Endothelial cell of umbilical vein (primary cell): ENCODE data around the gene RPS6KL1. TPM values are rescaled to one million over a fixed set of nuclear protein-coding genes. Genes with fewer than 3 reads are reported as not detected.
A peak's percentile ranks its signal among the peaks of the same experiment; 100 is the strongest.

Experiments used
- BruUV-seq: library from RNA; stranded (reverse); fragments of 400-500 nt; replicated peaks from 2 replicates; lab custom pipeline; 2021; lab: Mats Ljungman, UMichigan
- CTCF ChIA-PET: fragments of 300-600, 350-600 bp; sonication (Branson Sonifier 250); formaldehyde crosslinking; loops from one replicate; lab custom pipeline; 2021; ENCODE audit warnings: antibody characterized with exemption, inconsistent platforms; lab: Charles Lee
- POLR2A ChIA-PET: fragments of 300-600, 350-600 bp; sonication (Branson Sonifier 250); formaldehyde crosslinking; loops from one replicate; lab custom pipeline; 2021; ENCODE audit warnings: antibody characterized with exemption, inconsistent platforms; lab: Charles Lee
- DNase-seq: peaks from one replicate; pipeline ENCODE4 v3.0.0-alpha.2; 2011; ENCODE audit warnings: low read depth, low spot score
- FAIRE-seq: peaks from 2 replicates; lab custom pipeline; 2011; peaks lifted over from hg19 to GRCh38; lab: Jason Lieb, UNC
- H2AFZ ChIP-seq: 2 replicates; pipeline ENCODE4 v1.6.0; 2012; ENCODE audit warnings: low read depth, low read length, control low read depth, inconsistent platforms
- H3K27ac ChIP-seq: 2 replicates; pipeline ENCODE4 v1.5.1; 2011; ENCODE audit warnings: low read depth, mild to moderate bottlenecking, control low read depth, low read length, moderate library complexity; ENCODE audit not compliant: insufficient read depth
- H3K27me3 ChIP-seq, 2 experiments: 2 replicates each; pipeline versions ENCODE4 v1.6.0 to v1.6.1; 2011; ENCODE audit warnings: low read length in 2 of 2, mixed read lengths in 1 of 2; ENCODE audit not compliant: control insufficient read depth in 2 of 2, insufficient read depth in 2 of 2
- H3K36me3 ChIP-seq, 2 experiments: 2 replicates in 1 of 2; 3 replicates in 1 of 2; pipeline ENCODE4 v1.5.1; 2011; ENCODE audit warnings: low read length in 2 of 2, mild to moderate bottlenecking in 1 of 2, moderate library complexity in 1 of 2; ENCODE audit not compliant: control insufficient read depth in 2 of 2, insufficient read depth in 2 of 2; ENCODE audit errors: extremely low read depth in 1 of 2
- H3K4me1 ChIP-seq: 3 replicates; pipeline ENCODE4 v1.5.1; 2011; ENCODE audit warnings: mild to moderate bottlenecking, low read length; ENCODE audit not compliant: control insufficient read depth, insufficient read depth; ENCODE audit errors: extremely low read depth
- H3K4me2 ChIP-seq: 2 replicates; pipeline ENCODE4 v1.6.1; 2011; ENCODE audit warnings: low read length, control low read depth, mixed read lengths; ENCODE audit not compliant: insufficient read depth
- H3K4me3 ChIP-seq, 3 experiments: fragments of 200-600 bp in 1 of 3; sonication (generic), shearing (Covaris generic) in 1 of 3; replicated peaks in 1 of 3; 2 replicates each; pipeline ENCODE4 v1.5.1; 2011 to 2016; ENCODE audit warnings: control low read depth in 3 of 3, low read length in 3 of 3, mild to moderate bottlenecking in 2 of 3, inconsistent platforms in 1 of 3, low read depth in 1 of 3, moderate library complexity in 1 of 3; ENCODE audit not compliant: insufficient read depth in 1 of 3
- H3K79me2 ChIP-seq: 2 replicates; pipeline ENCODE4 v1.6.0; 2012; ENCODE audit warnings: low read length, inconsistent platforms; ENCODE audit not compliant: control insufficient read depth, insufficient read depth
- H3K9ac ChIP-seq: replicated peaks from 2 replicates; pipeline ENCODE3; 2011; ENCODE audit warnings: low read length, control low read depth; ENCODE audit not compliant: insufficient read depth; ENCODE audit errors: extremely low read depth
- H3K9me1 ChIP-seq: replicated peaks from 3 replicates; pipeline ENCODE4 v1.6.0; 2011; ENCODE audit warnings: mild to moderate bottlenecking, low read length; ENCODE audit not compliant: control insufficient read depth, insufficient read depth; ENCODE audit errors: extremely low read depth
- H3K9me3 ChIP-seq: replicated peaks from 2 replicates; pipeline ENCODE4 v1.5.1; 2012; ENCODE audit warnings: low read length, inconsistent platforms; ENCODE audit not compliant: control insufficient read depth, insufficient read depth
- H4K20me1 ChIP-seq: replicated peaks from 2 replicates; pipeline ENCODE3; 2011; ENCODE audit warnings: mild to moderate bottlenecking, low read length; ENCODE audit not compliant: control insufficient read depth, insufficient read depth; ENCODE audit errors: extremely low read depth
- EZH2 ChIP-seq: IDR thresholded peaks from 2 replicates; pipeline ENCODE4 v1.6.1; 2012; ENCODE audit warnings: borderline replicate concordance, low read depth, mild to moderate bottlenecking, moderate library complexity, low read length, inconsistent platforms; ENCODE audit not compliant: severe bottlenecking
- FOS ChIP-seq: IDR thresholded peaks from 2 replicates; pipeline ENCODE4 v1.6.1; 2011; ENCODE audit warnings: mild to moderate bottlenecking, low read length, moderate library complexity, borderline replicate concordance; ENCODE audit not compliant: insufficient read depth
- GATA2 ChIP-seq: IDR thresholded peaks from 2 replicates; pipeline ENCODE4 v1.7.0; 2011; ENCODE audit warnings: low read depth, mild to moderate bottlenecking, moderate library complexity, mixed read lengths, low read length; ENCODE audit not compliant: insufficient read length, insufficient read depth
- JUN ChIP-seq: IDR thresholded peaks from 2 replicates; pipeline ENCODE4 v1.6.1; 2011; ENCODE audit warnings: borderline replicate concordance, low read depth; ENCODE audit not compliant: insufficient read length, insufficient read depth
- MYC ChIP-seq: IDR thresholded peaks from one replicate; pipeline ENCODE4 v1.6.1; 2011; ENCODE audit warnings: mild to moderate bottlenecking, low read depth, low read length
- POLR2A ChIP-seq: IDR thresholded peaks from 2 replicates; pipeline ENCODE4 v1.6.1; 2012; ENCODE audit warnings: low read depth, mild to moderate bottlenecking, control low read depth, low read length
- POLR2AphosphoS5 ChIP-seq: IDR thresholded peaks from 2 replicates; pipeline ENCODE4 v1.6.1; 2012; ENCODE audit warnings: low read depth, mild to moderate bottlenecking, control low read depth, low read length, moderate library complexity; ENCODE audit not compliant: insufficient read depth
- dilution Hi-C: fragments of 300-500 bp; cut with MboI; formaldehyde crosslinking; loops from one replicate; pipeline ENCODE4 v1.15.0; 2019; ENCODE audit warnings: low sequenced_read_pairs; ENCODE audit not compliant: extremely low pct_ligation_motif_present
- intact Hi-C: fragments of 100-400 bp; cut with micrococcal nuclease; formaldehyde crosslinking; loops from one replicate; pipeline ENCODE4 v1.10.0; 2022
- polyA plus RNA-seq, 4 experiments: library from polyadenylated mRNA; depleted of rRNA in 3 of 4; stranded (reverse) in 3 of 4; unstranded in 1 of 4; fragments of >200 nt; gene quantifications; 2 replicates each; pipeline versions ENCODE4 v1.2.1 to v1.2.3, GENCODE V29; 2011 to 2012; ENCODE audit warnings: missing spikeins in 1 of 4
- total RNA-seq: library from RNA; stranded (reverse); gene quantifications from 2 replicates; pipeline ENCODE4 v1.2.3, GENCODE V29; 2021
- TF ChIP-seq, protein P1 (sequence below): IDR thresholded peaks from 2 replicates; pipeline ENCODE4 v1.6.1; 2011; ENCODE audit not compliant: insufficient read depth, insufficient read length
- TF ChIP-seq, protein P2 (sequence below), 2 donors: IDR thresholded peaks; 1 replicate in 1 of 2; 2 replicates in 1 of 2; pipeline ENCODE4 v1.5.1; 2011; ENCODE audit warnings: low read length in 2 of 2, mild to moderate bottlenecking in 2 of 2, moderate library complexity in 2 of 2, control low read depth in 1 of 2, inconsistent platforms in 1 of 2, low read depth in 1 of 2; ENCODE audit not compliant: insufficient read depth in 1 of 2; ENCODE audit errors: extremely low read depth in 1 of 2

The RPS6KL1 gene
- total and polyA plus RNA-seq, 2 donors (not counting 3 experiments of a cell fraction or from before 2014, with no cell fraction given): 10.2 to 23.8 TPM

DNA sequence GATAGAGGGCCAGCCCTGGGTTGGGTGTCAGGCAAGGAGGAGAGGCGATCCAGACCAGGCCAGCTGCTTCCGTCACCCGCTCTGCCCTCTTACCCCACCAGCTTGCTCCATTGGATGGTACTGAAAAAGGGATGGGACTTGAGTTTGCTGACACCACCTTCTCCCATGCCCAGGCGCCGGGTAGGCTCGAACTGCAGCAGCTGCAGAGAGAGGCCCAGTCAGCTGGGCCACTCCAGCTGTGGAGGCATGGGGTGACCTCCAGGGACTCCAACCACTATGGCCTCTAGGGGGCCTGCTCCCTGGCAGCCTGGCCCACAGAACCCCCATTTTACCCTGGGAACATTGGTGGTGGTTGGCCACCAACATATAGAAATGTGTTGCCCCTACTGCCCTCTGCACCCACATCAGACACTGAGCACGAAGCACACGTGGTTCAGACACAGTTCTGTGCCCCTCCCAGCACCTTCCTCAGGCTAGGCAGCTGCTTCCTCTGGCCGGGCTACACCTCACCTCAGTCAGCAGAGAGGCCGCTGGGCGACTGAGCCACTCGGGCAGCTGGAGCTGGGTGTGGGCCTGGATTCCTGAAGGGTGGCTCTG, 16.0 kb downstream of the RPS6KL1 start:
- Histone ChIP-seq H3K9me3 (no peaks in the 10 kb centered on the region), H3K27ac (no peak overlapping the region), H3K27me3 (no peaks in the 10 kb centered on the region), H2AFZ (no peak overlapping the region), H3K36me3 (peaks cover 0 to 14% of the 10 kb centered on the region in 2 experiments), H3K4me2 (no peak overlapping the region), H3K4me1 (peaks cover 5% of the 10 kb centered on the region), H3K4me3 (no peak overlapping the region), H3K9me1 (no peaks in the 10 kb centered on the region), H3K79me2 (no peaks in the 10 kb centered on the region), H3K9ac (no peak overlapping the region), H4K20me1 (no peaks in the 10 kb centered on the region)
- TF ChIP-seq, protein P1, sequence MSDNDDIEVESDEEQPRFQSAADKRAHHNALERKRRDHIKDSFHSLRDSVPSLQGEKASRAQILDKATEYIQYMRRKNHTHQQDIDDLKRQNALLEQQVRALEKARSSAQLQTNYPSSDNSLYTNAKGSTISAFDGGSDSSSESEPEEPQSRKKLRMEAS: no peak
- TF ChIP-seq GATA2 (no peak), JUN (no peak), EZH2 (no peak), FOS (no peak), POLR2AphosphoS5 (no peak), MYC (no peak), POLR2A (no peak)
- TF ChIP-seq, protein P2, sequence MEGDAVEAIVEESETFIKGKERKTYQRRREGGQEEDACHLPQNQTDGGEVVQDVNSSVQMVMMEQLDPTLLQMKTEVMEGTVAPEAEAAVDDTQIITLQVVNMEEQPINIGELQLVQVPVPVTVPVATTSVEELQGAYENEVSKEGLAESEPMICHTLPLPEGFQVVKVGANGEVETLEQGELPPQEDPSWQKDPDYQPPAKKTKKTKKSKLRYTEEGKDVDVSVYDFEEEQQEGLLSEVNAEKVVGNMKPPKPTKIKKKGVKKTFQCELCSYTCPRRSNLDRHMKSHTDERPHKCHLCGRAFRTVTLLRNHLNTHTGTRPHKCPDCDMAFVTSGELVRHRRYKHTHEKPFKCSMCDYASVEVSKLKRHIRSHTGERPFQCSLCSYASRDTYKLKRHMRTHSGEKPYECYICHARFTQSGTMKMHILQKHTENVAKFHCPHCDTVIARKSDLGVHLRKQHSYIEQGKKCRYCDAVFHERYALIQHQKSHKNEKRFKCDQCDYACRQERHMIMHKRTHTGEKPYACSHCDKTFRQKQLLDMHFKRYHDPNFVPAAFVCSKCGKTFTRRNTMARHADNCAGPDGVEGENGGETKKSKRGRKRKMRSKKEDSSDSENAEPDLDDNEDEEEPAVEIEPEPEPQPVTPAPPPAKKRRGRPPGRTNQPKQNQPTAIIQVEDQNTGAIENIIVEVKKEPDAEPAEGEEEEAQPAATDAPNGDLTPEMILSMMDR (IDR thresholded peaks at IDR 0.05; ENCODE audit: extremely low read depth in 1 of 2, insufficient read depth in 1 of 2, low read depth in 1 of 2, low read length in 2 of 2): peak; percentile 24 to 34
- CTCF ChIA-PET: interaction anchor here (0.8 to 7.0 kb wide), 13 partner anchors 9 to 297 kb away, joined by 3 to 468 read pairs (median 17); partner anchors contain the start of gene RPS6KL1
- FAIRE-seq (peak; percentile 24), DNase-seq (no peak)
- dilution Hi-C loops: no loop called here
- no TSS peak for BruUV-seq
- POLR2A ChIA-PET: no interaction called here
- intact Hi-C loops: loop anchor here (5.0 kb wide), 1 partner anchor 300 kb away; no protein-coding TSS in a partner anchor
